GM19397 (cell line): ENCODE measurements around the gene UBIAD1.
"Not testable (repeated sequence)": the region's sequence is repeated elsewhere in the genome, so short reads cannot be mapped to it uniquely, and the experiment has no call there.

ENCODE experiments used
- ATAC-seq: cut with Tn5 transposase; IDR thresholded peaks from one replicate; pipeline ENCODE4 v1.9.1; 2021; ENCODE audit warnings: mild to moderate bottlenecking, moderate library complexity; ENCODE audit not compliant: unreplicated experiment

The UBIAD1 gene

GRCh38 chr1:11279152-11279551 is 6.2 kb downstream of the UBIAD1 start:
- ATAC-seq = no peak

GRCh38 chr1:11279630-11280029 is 6.6 kb downstream of the UBIAD1 start:
- ATAC-seq = no peak

GRCh38 chr1:11280719-11281376 is 7.8 kb downstream of the UBIAD1 start:
- ATAC-seq = no peak

GRCh38 chr1:11281518-11282331 is 8.7 kb downstream of the UBIAD1 start:
- no peak for ATAC-seq

GRCh38 chr1:11283151-11283550 is 10.2 kb downstream of the UBIAD1 start:
- ATAC-seq = no peak

- no peak for ATAC-seq
Measured at GRCh38 chr1:11284784-11285183, 11.8 kb downstream of the UBIAD1 start.

- no peak for ATAC-seq
Measured at GRCh38 chr1:11285883-11286734, 13.1 kb downstream of the UBIAD1 start.

- ATAC-seq = no peak
Measured at GRCh38 chr1:11286735-11287410, 13.9 kb downstream of the UBIAD1 start.

- ATAC-seq = no peak
Measured at GRCh38 chr1:11289064-11289463, 16.1 kb downstream of the UBIAD1 start.

- ATAC-seq = no peak
Measured at GRCh38 chr1:11291049-11291448, 18.1 kb downstream of the UBIAD1 start.

- no peak for ATAC-seq
Measured at GRCh38 chr1:11293856-11294255, 20.9 kb downstream of the UBIAD1 start.

- no peak for ATAC-seq
Measured at GRCh38 chr1:11294951-11295350, 22.0 kb downstream of the UBIAD1 start.

GRCh38 chr1:11295905-11296304 is 22.9 kb downstream of the UBIAD1 start:
- ATAC-seq = no peak

GRCh38 chr1:11297774-11298173 is 24.8 kb downstream of the UBIAD1 start:
- ATAC-seq = not testable (repeated sequence)

GRCh38 chr1:11298390-11299224 is 25.6 kb downstream of the UBIAD1 start:
- ATAC-seq = no peak

- ATAC-seq = no peak
Measured at GRCh38 chr1:11299225-11299574, 26.2 kb downstream of the UBIAD1 start.

GRCh38 chr1:11301601-11302000 is 28.6 kb downstream of the UBIAD1 start:
- no peak for ATAC-seq

- ATAC-seq = no peak
Measured at GRCh38 chr1:11302366-11302765, 29.4 kb downstream of the UBIAD1 start.

- not testable (repeated sequence) for ATAC-seq
Measured at GRCh38 chr1:11305516-11305915, 32.5 kb downstream of the UBIAD1 start.

GRCh38 chr1:11307852-11308251 is 34.9 kb downstream of the UBIAD1 start:
- no peak for ATAC-seq
